Left ventricle myocardium inferior (tissue), 1 donor: Measurements from ENCODE around the gene AKIP1. TPM values are rescaled to one million over a fixed set of nuclear protein-coding genes. Genes with fewer than 3 reads are reported as not detected.
A peak's percentile ranks its signal among the peaks of the same experiment; 100 is the strongest.

Experiments
- DNase-seq: peaks from one replicate; pipeline ENCODE4 v3.0.0-alpha.2; 2020
- H3K27ac ChIP-seq: fragments of 200-600 bp; replicated peaks from 2 replicates; pipeline ENCODE4 v1.8.0; 2021
- H3K27me3 ChIP-seq: fragments of 200-600 bp; 2 replicates; pipeline ENCODE4 v1.8.0; 2021; ENCODE audit warnings: low read depth
- H3K36me3 ChIP-seq: fragments of 200-600 bp; 2 replicates; pipeline ENCODE4 v1.8.0; 2021
- H3K4me1 ChIP-seq: fragments of 200-600 bp; 2 replicates; pipeline ENCODE4 v1.8.0; 2021
- H3K4me3 ChIP-seq: fragments of 200-600 bp; 2 replicates; pipeline ENCODE4 v1.8.0; 2021; ENCODE audit warnings: mild to moderate bottlenecking, moderate library complexity
- H3K9me3 ChIP-seq: fragments of 200-600 bp; replicated peaks from 2 replicates; pipeline ENCODE4 v1.8.0; 2021
- intact Hi-C: fragments of 100-400 bp; cut with micrococcal nuclease; formaldehyde crosslinking; loops from one replicate; pipeline ENCODE4 v1.11.0; 2022
- total RNA-seq: library from RNA; stranded (reverse); fragmentation: NEBNext Ultra II Directional; extraction: Animal tissue kit (Norgen Biotek cat#: 25700); gene quantifications from one replicate; pipeline ENCODE4 v1.2.1, GENCODE V29; 2021
- TF ChIP-seq, protein P1 (sequence below): fragments of 200-600 bp; IDR thresholded peaks from 2 replicates; pipeline ENCODE4 v1.8.0; 2021; ENCODE audit warnings: antibody characterized with exemption, mild to moderate bottlenecking, borderline replicate concordance
- donor health status: DM: no; HTN: yes; CAD: no; lungs with severe emphysema.

The AKIP1 gene
- total RNA-seq, 1 donor from 2014 or later = 30.1 TPM

DNA sequence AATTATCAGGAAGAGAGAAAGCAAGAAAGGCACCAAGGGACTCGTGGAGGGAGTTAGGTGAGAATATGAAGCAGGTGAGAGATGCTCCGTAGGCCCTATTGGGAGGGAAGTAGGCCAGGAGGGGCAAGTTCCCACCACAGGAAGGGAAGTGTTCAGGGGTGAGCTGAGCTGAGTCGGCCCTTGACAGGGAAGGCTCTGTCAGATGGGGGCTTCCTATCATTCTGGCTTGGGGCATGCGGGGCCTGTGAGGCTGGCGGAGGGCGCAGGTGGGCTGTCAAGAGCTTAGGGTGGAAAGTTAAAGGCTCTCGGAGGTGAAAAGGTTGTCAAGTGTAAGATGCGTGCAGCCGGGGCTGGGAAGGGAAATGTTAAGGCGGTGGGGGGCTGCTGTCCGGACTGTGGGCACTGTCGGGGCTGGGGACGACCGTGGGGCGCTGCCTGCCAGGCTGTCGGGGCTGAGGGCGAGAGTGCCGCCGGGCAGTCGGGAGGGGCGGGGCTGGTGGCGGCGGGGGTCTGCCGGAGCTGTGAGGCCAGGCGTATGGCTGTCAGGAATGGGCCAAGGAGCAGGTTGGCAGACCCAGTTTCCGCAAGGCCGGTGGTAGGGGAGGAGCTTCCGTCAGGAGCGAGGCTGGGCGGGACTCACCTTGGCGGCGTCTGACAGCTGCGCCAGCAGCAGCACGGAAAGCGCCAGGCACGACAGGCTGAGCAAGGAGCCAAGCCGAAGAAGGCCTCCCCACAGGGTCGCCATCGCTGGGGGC is 52.8 kb downstream of the AKIP1 start:
- TF ChIP-seq, protein P1, sequence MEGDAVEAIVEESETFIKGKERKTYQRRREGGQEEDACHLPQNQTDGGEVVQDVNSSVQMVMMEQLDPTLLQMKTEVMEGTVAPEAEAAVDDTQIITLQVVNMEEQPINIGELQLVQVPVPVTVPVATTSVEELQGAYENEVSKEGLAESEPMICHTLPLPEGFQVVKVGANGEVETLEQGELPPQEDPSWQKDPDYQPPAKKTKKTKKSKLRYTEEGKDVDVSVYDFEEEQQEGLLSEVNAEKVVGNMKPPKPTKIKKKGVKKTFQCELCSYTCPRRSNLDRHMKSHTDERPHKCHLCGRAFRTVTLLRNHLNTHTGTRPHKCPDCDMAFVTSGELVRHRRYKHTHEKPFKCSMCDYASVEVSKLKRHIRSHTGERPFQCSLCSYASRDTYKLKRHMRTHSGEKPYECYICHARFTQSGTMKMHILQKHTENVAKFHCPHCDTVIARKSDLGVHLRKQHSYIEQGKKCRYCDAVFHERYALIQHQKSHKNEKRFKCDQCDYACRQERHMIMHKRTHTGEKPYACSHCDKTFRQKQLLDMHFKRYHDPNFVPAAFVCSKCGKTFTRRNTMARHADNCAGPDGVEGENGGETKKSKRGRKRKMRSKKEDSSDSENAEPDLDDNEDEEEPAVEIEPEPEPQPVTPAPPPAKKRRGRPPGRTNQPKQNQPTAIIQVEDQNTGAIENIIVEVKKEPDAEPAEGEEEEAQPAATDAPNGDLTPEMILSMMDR = no peak
- Histone ChIP-seq H3K27ac (peak overlapping the region; percentile 97), H3K27me3 (no peaks in the 10 kb centered on the region), H3K36me3 (no peaks in the 10 kb centered on the region), H3K4me1 (peaks cover 56% of the 10 kb centered on the region), H3K9me3 (no peaks in the 10 kb centered on the region), H3K4me3 (peak overlapping the region; percentile 85)
- intact Hi-C loops = loop anchor here (5.0 kb wide), 1 partner anchor 276 kb away; no protein-coding TSS in a partner anchor
- peak; percentile 77 for DNase-seq

DNA sequence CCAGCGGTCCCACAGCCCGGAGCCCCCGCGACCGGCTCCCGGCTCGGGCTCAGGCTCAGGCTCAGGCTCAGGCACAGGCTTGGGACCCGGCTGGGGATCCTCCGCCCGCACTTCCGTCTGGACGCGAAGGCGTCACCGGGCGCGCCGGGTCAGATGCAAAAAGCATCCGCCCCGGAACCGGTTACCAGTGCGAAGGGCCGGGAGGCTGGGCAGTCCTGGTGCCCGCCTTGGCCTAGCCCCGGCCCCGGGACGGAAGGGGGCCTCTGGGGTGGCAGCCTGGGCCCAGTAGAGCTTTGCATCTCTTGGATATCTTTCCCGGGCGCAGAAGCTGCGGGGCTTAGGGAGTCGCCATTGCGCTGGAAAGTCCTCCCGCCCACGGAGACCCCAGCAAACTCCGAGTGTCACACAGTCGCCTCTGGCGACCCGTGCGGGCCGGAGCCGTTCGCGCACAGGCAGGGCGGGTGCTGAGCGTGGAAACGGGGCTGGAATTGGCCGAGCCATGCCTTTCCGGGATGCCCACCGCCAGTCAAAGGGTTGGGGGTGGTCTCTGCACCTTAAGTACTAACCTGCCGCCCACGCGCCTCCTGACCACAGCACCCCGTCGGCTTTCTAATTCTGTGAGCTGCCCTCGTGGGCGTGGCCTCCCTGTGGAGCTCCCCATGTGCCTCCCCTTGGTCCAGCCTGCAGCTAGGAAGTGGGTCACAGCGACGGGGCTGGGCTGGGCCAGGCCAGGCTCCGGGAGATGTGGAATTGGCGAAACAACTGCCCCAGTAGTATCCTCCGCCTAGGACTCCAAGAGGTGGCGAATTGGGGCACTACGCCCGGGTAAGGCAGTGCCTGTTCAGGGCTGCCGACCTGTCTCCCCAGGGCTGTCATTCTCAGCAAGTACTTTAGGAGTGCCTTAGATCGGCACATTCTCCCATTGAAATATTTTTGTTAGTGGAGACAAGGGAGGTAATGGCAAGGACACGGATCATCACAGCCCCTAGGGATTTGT is 53.6 kb downstream of the AKIP1 start, which contains the start of gene TMEM9B:
Gene TMEM9B, minus strand, starts transcription at position 119 of the 997 bp plus-strand sequence. CDS start 129 bp downstream, outside the sequence.
- H3K27ac ChIP-seq = peak within 1 kb of the TSS; percentile 97
- no peaks in the 10 kb centered on the region for H3K9me3 ChIP-seq
- peaks cover 49% of the 10 kb centered on the region for H3K4me1 ChIP-seq
- peak; percentile 90 for DNase-seq
- intact Hi-C loops = loop anchor here (5.0 kb wide), 1 partner anchor 277 kb away; no protein-coding TSS in a partner anchor
- peak within 1 kb of the TSS; percentile 85 for H3K4me3 ChIP-seq
- TF ChIP-seq, protein P1 = no peak
- no peaks in the 10 kb centered on the region for H3K36me3 ChIP-seq
- H3K27me3 ChIP-seq = no peaks in the 10 kb centered on the region

GRCh38 chr11:8967184-8967583 is 56.2 kb downstream of the AKIP1 start:
- Histone ChIP-seq H3K4me1 (peaks cover 38% of the 10 kb centered on the region), H3K36me3 (no peaks in the 10 kb centered on the region), H3K4me3 (no peak overlapping the region), H3K27ac (no peak overlapping the region), H3K9me3 (no peaks in the 10 kb centered on the region), H3K27me3 (no peaks in the 10 kb centered on the region)
- TF ChIP-seq, protein P1 = no peak
- intact Hi-C loops = no loop called here
- no peak for DNase-seq

Other genes with a start within 250 kb of the AKIP1 start
- 4.1 TPM for gene TRIM66, start 228.5 kb upstream of the AKIP1 start, total RNA-seq
- 597 TPM for gene RPL27A, start 228.4 kb upstream of the AKIP1 start, total RNA-seq
- not detected for gene C11orf16, start 21.8 kb downstream of the AKIP1 start, total RNA-seq
- gene ASCL3, start 31.8 kb downstream of the AKIP1 start, total RNA-seq = not detected
- 51.1 TPM for gene TMEM9B, start 53.3 kb downstream of the AKIP1 start, total RNA-seq
- gene NRIP3, start 92.8 kb downstream of the AKIP1 start, total RNA-seq = 1.9 TPM
- gene SCUBE2, start 180.4 kb downstream of the AKIP1 start, total RNA-seq = 1.8 TPM